SH-SY5Y (cell line): ENCODE measurements around the gene BAZ2B.

Experiments used
- GATA2 ChIP-seq: IDR thresholded peaks from 2 replicates; pipeline ENCODE4 v1.6.1; 2011; ENCODE audit warnings: mild to moderate bottlenecking, low read depth, low read length
- GATA3 ChIP-seq: IDR thresholded peaks from 2 replicates; pipeline ENCODE4 v1.6.1; 2011; ENCODE audit warnings: low read depth, mild to moderate bottlenecking, low read length, moderate library complexity

DNA sequence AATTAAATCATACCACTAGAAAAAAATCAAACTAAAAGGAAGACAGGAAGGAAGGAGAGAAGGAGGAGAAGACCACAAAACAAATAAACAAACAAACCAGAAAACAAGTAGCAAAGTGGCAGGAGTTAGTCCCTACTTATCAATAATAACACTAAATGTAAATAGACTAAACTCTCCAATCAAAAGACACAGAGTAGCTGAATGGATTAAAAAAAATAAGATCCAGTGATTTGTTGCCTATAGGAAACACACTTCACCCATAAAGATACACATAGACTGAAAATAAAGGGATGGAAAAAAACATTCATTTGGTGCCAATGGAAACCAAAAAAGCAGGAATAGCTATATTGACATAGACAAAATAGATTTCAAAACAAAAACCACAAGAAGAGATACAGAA lies 23.4 kb upstream of the BAZ2B start:
- TF ChIP-seq GATA3, result no peak
- TF ChIP-seq GATA2, result no peak
